Measurements from ENCODE around the gene STRN3.
"Not testable (repeated sequence)": the region's sequence is repeated elsewhere in the genome, so short reads cannot be mapped to it uniquely, and the experiment has no call there.

The STRN3 gene, protein sequence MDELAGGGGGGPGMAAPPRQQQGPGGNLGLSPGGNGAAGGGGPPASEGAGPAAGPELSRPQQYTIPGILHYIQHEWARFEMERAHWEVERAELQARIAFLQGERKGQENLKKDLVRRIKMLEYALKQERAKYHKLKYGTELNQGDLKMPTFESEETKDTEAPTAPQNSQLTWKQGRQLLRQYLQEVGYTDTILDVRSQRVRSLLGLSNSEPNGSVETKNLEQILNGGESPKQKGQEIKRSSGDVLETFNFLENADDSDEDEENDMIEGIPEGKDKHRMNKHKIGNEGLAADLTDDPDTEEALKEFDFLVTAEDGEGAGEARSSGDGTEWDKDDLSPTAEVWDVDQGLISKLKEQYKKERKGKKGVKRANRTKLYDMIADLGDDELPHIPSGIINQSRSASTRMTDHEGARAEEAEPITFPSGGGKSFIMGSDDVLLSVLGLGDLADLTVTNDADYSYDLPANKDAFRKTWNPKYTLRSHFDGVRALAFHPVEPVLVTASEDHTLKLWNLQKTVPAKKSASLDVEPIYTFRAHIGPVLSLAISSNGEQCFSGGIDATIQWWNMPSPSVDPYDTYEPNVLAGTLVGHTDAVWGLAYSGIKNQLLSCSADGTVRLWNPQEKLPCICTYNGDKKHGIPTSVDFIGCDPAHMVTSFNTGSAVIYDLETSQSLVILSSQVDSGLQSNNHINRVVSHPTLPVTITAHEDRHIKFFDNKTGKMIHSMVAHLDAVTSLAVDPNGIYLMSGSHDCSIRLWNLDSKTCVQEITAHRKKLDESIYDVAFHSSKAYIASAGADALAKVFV

DNA sequence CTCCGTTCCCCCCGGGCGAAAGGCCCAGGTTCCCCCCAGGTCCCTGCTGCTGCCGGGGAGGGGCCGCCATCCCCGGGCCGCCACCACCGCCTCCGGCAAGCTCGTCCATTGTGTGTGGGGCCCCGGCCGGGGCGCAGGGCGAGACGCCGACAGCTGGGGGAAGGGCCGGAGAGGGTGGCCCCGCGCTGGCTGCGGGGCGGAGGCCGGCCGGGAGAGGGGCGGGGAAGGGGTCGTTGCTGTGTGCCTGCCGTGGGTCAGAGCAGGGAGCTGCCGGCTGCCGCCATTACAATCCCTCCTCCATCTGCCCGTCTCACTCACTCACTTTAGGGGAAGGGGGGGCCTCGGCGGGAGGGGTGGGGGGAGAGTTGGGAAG is at the start of gene STRN3:
STRN3 (minus strand) TSS at position 303 of the 373 bp plus-strand sequence; CDS start at position 109, 194 bp downstream.
- DNase-seq (ENCODE audit: low read depth), result no peak

DNA sequence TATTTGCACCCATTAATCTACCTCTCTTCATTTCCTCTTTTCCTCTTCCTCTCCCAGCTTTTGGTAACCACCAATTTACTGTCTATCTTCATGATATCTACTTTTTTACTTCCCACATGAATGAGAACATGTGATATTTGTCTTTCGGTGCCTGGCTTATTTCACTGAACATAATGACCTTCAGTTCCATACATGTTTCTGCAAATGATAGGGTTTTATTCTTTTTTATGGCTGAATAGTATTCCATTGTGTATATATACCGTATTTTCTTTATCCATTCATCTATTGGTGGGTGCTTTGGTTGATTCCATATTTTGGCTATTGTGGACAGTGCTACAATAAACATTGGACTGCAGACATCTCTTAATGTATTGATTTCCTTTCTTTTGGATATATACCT is 49.0 kb upstream of the STRN3 start:
- DNase-seq (ENCODE audit: low read depth), result no peak

DNA sequence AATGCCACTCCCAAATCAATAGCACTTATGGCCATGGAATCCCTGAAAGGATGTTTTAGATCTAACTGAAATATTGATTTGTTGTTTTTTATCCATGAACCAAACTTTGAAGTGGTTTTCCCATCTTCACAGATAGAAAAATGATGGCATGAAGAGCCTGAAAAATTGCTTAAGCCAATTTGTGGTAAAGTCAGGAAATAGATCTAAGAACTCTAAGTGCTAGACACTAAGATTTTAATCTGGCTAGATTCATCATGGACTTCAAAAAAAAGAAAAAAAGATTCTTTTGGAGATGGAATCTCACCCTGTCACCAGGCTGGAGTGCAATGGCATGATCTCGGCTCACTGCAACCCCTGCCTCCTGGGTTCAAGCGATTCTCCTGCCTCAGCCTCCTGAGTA is 45.0 kb upstream of the STRN3 start:
- DNase-seq (ENCODE audit: low read depth), result no peak

DNA sequence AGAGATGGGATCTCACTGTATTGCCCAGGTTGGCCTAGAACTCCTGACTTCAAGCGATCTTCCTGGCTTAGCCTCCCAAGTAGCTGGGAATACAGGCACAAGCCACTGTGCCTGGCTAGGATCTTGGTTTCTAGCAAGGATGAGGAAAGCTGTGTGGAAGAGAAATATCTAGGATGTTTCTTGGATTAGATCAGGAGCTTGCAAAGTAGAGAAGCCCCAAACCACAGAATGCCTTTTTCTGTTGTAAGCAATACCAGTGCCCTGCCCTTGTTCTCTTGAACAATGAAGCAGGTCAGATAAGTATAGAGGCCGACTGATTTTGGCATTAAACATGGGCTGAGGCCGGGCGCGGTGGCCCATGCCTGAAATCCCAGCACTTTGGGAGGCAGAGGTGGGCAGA is 44.3 kb upstream of the STRN3 start:
- no peak for DNase-seq (ENCODE audit: low read depth)

DNA sequence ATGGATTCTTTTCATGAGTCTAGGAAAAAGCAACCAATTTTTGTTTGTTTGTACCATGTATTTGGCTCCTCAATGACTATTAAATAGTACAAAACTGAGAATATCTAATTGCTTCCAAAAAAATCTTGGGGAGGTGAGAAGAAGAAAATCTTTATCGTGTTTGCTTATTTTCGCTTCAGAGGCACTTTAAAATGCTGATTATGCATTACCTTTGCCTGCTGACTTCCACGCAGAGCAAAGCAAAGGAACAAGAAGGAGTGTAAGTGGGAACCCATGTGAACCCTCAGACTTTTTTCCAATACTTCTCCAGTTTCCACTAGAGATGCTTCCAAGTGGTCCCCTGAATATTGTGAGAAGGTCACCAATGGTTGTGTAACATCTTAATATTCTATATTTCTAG is 43.2 kb upstream of the STRN3 start:
- DNase-seq (ENCODE audit: low read depth), result no peak

DNA sequence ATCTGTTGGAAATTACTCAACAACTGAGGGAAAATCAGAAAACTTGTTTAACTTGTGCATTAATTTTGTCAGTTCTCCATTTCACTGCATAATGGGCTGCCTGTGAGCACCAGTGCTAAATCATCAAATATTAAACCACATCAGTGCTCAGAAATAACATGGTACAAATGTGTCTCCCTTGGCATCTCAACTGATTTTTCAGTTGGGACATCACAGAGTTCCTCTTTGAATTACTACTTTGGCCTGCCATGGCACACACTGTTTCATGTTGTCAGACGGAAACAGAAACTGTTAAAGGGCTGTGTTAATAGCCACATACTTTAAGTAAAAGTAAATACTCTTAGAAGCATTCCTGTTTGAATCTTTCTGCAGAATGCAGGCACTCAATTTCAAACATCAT is 42.1 kb upstream of the STRN3 start:
- no peak for DNase-seq (ENCODE audit: low read depth)

DNA sequence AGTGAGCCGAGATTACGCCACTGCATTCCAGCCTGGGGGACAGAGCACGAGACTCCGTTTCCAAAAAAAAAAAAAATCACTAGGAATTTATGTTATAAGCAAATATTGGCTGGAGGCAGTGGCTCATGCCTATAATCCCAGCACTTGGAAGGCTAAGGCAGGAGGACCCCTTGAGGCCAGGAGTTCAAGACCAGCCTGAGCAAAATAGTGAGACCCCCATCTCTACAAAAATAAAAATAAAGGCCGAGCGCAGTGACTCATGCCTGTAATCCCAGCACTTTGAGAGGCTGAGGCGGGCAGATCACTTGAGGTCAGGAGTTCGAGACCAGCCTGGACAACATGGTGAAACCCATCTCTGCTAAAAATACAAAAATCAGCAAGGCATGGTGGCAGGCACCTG is 36.7 kb upstream of the STRN3 start:
- not testable (repeated sequence) for DNase-seq (ENCODE audit: low read depth)

DNA sequence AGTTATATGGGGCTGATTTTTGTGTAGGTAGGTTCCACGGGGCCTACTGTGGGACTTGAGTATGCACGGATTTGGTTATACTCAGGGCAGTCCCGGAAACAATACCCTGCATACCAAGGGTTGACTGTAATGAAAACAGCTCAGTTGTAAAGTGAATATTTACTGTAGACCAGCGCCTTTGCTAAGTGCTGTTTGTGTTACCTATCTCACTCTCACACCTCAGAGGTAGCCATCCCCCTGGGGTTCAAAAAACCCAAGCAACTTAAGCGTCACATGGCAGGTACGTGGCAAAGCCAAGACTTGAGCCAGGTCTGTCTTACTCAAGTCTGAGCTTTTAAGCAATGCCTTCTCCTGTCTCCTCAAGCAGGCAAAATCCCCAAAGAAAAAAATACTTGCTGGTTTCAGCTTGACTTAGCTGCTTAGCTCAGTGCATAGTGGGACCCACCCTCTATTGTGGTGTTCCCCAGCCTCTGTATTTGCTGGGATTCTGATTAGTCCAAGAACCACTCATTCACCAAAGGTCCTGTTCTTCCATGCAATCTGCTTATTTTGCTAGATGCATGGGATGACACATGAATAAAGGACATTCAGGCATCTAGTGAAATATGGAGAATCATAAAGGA is 34.2 kb upstream of the STRN3 start:
- DNase-seq (ENCODE audit: low read depth), result no peak

DNA sequence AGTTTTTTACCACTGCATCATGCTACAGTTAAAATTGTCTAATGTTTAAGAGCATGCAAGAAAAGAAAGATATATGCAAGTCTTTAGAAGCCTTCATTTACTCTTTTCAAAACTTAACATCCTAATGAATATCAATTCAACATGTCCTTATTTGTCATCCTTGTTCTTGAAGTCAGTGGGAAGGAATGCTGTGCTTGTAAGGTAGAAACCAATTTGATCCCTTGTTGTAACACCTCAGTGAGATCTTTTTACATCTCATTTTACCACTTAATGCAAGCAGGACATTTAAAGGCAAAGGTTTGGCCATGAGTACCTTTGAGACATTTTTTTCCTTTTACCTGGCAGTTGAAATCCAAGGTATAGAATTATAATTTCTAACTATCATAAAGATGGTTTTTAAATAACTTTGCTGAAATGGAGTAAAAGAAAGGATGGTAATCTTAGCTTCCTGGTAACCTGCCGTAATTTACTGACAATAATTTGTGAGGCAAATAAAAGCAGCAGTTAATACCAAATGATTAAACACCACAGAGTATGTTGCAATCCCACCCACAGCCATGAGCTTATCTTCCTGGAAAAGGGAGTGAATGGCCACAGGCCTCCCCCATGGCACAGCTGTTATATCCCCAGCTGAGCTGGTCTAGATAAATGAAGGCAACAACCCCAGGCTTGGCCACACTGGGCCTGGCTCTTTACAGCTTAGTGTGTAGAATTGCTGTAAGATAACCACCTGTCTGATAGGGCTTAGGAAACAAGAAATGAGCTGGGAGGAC is 33.2 kb upstream of the STRN3 start:
- DNase-seq (ENCODE audit: low read depth), result no peak

DNA sequence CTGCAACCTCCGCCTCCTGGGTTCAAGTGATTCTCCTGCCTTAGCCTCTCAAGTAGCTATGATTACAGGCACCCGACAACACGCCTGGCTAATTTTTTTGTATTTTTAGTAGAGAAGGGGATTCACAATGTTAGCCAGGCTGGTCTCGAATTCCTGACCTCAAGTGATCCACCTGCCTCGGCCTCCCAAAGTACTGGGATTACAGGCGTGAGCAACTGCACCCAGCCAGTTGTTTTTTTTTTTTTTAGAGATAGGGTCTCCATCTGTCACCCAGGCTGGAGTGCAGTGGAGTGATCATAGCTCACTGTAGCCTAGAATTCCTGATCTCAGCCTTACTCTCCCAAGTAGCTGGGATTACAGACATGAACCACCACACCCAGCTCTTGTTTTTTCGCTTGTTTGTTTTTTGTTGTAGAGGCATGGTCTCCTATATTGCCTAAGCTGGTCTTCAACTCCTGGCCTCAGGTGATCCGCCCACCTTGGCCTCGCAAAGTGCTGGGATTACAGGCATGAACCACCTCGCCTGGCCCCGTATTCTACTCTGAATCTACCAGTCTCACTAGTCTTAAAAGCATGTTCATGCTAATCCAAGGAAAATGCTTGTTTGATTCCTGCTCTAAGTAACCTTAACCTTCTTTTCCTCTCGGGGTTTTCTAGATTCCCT is 31.7 kb upstream of the STRN3 start:
- DNase-seq (ENCODE audit: low read depth), result no peak

DNA sequence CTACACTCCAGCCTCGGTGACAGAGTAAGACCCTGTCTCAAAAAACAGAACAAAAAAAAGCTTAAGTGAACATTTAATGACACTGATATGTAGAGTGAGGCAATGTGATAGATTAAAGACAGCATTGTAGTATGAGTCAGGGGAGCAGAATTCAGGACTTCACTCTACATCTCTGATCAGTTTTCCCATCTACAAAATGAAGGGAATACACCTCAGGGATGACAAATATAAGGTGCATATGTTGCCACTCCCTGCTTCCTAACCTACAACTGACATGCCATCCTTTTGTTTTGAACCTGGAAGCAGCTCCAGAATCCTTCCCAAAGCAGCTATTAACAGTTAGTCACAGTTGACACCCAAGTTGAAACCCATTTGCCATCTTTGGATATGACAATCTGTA is 30.9 kb upstream of the STRN3 start:
- DNase-seq (ENCODE audit: low read depth), result no peak

DNA sequence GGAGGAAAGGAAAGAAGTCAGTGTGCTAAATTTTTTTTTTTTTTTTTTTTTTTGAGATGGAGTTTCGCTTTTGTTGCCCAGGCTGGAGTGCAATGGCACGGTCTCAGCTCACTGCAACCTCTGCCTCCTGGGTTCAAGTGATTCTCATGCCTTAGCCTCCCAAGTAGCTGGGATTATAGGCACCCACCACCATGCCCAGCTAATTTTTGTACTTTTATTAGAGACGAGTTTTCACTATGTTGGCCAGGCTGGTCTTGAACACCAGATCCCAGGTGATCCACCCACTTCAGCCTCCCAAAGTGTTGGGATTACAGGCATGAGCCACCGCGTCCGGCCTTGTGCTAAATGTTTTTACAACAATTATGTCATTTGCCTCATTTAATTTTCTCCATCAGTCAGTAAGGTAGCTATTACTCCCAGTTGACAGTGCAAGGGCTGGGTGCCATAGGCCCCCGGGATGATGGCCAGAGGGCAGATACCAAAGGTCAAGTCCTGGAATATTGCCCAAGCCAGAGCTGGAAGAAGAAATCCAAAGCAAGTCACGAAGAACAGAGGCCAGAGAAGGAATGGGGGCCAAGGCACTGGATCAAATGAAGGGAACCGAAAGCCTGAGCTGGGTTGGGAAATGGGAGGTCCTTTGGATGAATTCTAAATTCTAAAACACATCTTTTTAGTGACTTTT is 26.9 kb upstream of the STRN3 start:
- DNase-seq (ENCODE audit: low read depth), result not testable (repeated sequence)

DNA sequence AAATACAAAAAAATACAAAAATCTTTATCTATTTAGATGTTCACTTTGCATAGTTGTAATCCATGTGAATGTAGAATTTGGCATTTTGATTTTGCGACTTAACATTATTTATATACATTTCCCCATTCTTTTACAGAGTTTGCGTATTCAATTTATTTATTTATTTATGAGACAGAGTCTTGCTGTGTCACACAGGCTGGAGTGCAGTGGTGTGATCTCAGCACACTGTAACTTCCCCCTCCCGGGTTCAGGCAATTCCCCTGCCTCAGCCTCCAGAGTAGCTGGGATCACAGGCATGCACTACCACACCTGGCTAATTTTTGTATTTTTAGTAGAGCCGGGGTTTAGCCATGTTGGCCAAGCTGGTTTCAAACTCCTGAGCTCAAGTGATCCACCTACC is 25.3 kb upstream of the STRN3 start:
- DNase-seq (ENCODE audit: low read depth), result no peak

DNA sequence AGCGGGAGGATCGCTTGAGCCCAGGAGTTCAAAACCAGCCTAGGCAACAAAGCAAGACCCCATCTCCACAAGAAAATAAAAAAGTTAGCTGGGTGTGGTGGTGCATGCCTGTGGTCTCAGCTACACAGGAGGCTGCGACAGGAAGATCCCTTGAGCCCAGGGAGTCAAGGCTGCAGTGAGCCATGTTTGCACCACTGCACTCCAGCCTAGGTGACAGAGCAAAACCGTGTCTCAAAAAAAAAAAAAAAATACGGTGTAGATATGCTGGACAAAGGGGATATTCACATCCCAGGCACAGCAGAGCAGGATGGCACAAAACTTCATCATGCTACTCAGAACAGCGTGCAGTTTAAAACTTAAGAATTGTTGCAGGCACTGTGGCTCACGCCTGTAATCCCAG is 24.8 kb upstream of the STRN3 start:
- no peak for DNase-seq (ENCODE audit: low read depth)

DNA sequence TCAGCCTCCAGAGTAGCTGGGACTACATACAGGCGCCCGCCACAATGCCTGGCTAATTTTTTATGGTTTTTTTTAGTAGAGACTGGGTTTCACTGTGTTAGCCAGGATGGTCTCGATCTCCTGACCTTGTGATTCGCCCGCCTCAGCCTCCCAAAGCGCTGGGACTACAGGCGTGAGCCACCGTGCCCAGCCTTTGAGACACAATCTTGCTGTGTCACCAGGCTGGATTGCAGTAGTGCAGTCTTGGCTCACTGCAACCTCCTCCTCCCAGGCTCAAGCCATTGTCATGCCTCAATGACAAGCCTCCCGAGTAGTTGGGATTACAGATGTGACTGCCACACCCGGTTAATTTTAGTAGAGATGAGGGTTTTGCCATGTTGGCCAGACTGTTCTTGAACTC is 21.3 kb upstream of the STRN3 start:
- DNase-seq (ENCODE audit: low read depth), result no peak

DNA sequence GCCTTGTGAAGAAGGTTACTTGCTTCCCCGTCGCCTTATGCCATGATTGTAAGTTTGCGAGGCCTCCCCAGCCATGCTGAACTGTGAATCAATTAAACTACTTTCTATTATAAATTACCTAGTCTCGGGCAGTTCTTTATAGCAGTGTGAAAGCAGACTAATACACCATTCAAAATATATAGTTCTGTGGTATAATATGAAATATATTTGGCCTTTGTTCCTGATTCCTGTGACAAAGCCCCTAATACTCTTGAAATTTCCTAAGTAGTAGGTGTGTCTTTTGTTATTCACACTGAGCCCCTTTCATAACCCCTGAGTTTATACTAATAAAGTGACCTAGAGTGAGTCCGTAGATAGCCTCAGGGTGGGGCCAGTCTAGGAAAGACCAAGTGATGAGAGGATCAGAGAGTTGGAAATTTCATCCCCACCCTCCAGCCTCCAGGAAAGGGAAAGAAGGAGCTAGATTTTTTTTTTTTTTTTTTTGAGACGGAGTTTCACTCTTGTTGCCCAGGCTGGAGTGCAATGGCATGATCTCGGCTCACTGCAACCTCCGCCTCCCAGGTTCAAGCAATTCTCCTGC is 19.4 kb upstream of the STRN3 start:
- DNase-seq (ENCODE audit: low read depth), result no peak

DNA sequence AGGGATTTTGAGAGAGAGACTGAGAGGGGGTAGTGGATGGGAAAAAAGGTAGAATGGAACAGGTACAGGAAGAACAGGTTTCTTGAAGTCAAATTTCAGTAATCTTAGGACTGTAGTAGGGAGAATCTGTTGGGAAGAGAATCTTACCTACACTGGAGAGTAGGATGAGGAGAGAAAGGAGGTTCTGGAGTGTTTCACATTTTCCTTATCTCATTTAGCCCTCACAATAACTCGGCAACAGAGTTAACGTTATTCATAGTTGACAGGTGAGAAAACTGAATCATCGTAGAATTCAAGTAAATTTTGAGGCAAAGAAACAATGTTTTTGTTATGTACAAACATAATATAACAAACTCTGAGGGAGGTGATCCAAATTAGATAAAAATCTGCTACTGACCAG is 17.2 kb upstream of the STRN3 start:
- no peak for DNase-seq (ENCODE audit: low read depth)

DNA sequence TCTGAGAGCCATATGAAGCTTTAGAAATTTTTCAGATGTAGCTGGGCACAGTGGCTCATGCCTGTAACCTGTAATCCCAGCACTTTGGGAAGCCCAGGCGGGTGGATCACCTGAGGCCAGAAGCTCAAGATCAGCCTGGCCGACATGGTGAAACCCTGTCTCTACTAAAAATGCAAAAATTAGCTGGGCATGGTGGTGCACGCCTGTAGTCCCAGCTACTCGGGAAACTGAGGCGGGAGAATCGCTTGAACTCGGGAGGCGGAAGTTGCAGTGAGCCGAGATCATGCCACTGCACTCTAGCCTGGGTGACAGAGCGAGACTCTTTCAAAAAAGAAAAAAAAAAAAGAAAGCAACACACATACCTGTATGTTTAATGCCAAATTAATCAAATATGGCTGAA is 16.7 kb upstream of the STRN3 start:
- not testable (repeated sequence) for DNase-seq (ENCODE audit: low read depth)

DNA sequence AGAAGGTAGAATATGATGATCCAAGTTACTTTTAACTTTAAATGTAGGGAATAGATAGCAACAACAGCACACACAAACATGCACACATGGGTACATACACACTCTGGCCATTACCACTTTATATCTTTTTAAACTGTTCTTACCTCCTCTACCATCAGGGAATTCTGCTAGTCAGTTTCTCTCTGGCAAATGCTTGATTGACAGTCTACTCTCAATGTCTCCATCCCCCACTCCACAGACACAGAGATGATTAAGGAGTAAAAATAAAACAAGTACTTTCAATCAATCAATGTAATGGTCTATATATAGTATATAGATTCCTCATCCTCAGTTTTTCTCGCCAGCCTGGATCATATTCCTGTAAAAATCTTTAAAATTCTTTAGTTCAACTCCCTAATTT is 16.1 kb upstream of the STRN3 start:
- no peak for DNase-seq (ENCODE audit: low read depth)

DNA sequence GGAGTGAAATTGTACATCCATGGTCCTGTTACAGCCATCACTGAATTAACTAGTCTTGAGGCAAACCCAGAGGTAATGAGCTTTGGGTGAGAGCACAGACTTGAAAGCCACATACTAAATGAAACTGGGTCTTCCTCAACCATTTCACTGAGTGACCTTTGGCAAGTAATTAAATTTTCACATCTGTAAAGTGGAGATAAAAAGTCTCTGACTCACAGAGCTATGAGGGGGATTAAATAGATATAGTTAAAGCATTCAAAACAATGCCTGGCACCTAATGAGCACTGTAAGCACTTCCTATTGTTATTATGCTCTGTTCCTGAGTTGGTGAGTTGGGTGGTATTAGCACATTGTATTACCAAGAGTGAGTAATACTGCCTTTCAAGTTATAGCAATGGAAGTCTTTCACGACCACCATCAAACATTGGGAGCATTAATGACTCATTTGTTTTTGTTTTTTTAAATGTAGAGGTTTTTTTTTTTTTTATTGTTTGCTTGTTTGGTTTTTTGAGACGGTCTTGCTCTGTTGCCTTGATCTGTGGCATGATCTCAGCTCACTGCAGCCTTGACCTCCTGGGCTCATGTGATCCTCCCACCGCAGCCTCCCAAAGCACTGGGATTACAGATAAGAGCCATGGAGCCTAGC is 12.5 kb upstream of the STRN3 start:
- DNase-seq (ENCODE audit: low read depth), result no peak

Data from activated T-cell treated with anti-CD3 and anti-CD28 coated beads for 24 hours (primary cell).